Measurements from ENCODE around the gene OBSCN. TPM values are rescaled to one million over a fixed set of nuclear protein-coding genes. Genes with fewer than 3 reads are reported as not detected.

Gene OBSCN
- total and polyA plus RNA-seq, 11 donors = 155 to 524 (median 354) TPM

DNA sequence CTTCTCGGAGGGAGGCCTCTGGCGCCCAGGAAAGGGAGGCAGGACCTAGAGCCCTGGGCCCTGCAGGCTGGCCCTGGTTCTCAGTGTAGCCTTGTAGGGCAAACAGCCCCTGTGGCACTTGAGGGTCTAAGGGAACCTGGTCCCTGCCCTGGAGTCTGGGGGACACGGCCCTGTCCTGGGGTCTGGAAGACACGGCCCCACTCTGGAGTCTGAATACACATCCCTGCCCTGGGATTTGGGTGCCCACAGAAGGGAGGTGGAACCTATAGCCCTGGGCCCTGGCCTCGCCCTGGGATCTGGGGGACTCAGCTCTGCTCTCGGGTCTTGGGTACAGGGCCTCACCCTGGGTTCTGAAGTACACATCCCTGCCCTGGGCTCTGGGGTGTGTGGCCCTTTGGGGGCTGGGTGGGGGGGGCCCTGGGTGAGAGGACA lies 97.9 kb downstream of the OBSCN start:
- TF ChIP-seq POLR2A (IDR thresholded peaks at IDR 0.05) = no peak
- TF ChIP-seq, protein P1, sequence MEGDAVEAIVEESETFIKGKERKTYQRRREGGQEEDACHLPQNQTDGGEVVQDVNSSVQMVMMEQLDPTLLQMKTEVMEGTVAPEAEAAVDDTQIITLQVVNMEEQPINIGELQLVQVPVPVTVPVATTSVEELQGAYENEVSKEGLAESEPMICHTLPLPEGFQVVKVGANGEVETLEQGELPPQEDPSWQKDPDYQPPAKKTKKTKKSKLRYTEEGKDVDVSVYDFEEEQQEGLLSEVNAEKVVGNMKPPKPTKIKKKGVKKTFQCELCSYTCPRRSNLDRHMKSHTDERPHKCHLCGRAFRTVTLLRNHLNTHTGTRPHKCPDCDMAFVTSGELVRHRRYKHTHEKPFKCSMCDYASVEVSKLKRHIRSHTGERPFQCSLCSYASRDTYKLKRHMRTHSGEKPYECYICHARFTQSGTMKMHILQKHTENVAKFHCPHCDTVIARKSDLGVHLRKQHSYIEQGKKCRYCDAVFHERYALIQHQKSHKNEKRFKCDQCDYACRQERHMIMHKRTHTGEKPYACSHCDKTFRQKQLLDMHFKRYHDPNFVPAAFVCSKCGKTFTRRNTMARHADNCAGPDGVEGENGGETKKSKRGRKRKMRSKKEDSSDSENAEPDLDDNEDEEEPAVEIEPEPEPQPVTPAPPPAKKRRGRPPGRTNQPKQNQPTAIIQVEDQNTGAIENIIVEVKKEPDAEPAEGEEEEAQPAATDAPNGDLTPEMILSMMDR (IDR thresholded peaks at IDR 0.05) = no peak
- intact Hi-C loops (cut with DNase I) = no loop called here
- ATAC-seq (peak in 2 of 4 donors; percentile 1 to 3), DNase-seq (peak in 4 of 5 donors; percentile 3 to 31 (median 18))
- WGBS, 4 donors = 84 to 90% (median 88%) methylated on average over 2 to 6 of the region's 6 CpGs
- H3K27me3 ChIP-seq = no peaks in the 10 kb centered on the region
- peaks cover 0 to 75% (median 20%) of the 10 kb centered on the region in 9 donors for H3K36me3 ChIP-seq
- no peak overlapping the region for H3K27ac ChIP-seq
- peaks cover 0 to 28% (median 11%) of the 10 kb centered on the region in 12 donors for H3K9me3 ChIP-seq
- H3K4me1 ChIP-seq = no peaks in the 10 kb centered on the region
- H3K4me3 ChIP-seq = no peak overlapping the region

DNA sequence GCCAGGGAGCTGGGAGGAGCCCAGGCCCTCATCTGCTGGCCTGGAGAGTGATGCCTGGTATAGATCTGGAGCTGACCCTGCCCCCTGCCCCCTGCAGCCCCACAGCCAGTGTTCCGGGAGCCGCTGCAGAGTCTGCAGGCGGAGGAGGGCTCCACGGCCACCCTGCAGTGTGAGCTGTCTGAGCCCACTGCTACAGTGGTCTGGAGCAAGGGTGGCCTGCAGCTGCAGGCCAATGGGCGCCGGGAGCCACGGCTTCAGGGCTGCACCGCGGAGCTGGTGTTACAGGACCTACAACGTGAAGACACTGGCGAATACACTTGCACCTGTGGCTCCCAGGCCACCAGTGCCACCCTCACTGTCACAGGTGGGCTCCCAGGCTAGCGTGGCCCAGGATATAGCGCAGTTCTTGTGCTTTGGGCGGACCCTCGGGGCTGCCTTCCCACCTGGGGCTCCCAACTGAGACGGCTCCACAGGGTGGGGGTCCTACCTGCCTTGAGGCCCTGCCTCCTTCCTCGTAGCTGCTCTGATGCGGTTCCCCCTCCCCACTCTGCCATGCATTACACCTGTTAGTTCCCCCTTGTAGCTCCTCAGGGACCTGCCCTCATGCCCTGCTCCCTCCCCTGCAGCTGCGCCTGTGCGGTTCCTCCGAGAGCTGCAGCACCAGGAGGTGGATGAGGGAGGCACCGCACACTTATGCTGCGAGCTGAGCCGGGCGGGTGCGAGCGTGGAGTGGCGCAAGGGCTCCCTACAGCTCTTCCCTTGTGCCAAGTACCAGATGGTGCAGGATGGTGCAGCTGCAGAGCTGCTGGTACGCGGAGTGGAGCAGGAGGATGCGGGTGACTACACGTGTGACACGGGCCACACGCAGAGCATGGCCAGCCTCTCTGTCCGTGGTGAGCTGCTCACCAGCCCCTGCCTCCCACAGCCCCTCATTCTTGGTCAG lies 98.7 kb downstream of the OBSCN start:
- no peaks in the 10 kb centered on the region for H3K4me1 ChIP-seq
- 68 to 83% (median 80%) methylated on average over 13 to 35 of the region's 35 CpGs for WGBS, 4 donors
- TF ChIP-seq, protein P1 (IDR thresholded peaks at IDR 0.05) = no peak
- no peak for TF ChIP-seq POLR2A (IDR thresholded peaks at IDR 0.05)
- DNase-seq (peak in 4 of 5 donors; percentile 5 to 53 (median 14)), ATAC-seq (peak in 2 of 4 donors; percentile 2 to 5)
- H3K4me3 ChIP-seq = no peak overlapping the region
- intact Hi-C loops (cut with DNase I) = no loop called here
- H3K27me3 ChIP-seq = no peaks in the 10 kb centered on the region
- H3K27ac ChIP-seq = no peak overlapping the region
- H3K9me3 ChIP-seq = peaks cover 0 to 24% (median 11%) of the 10 kb centered on the region in 12 donors
- H3K36me3 ChIP-seq = peaks cover 0 to 75% (median 20%) of the 10 kb centered on the region in 9 donors

DNA sequence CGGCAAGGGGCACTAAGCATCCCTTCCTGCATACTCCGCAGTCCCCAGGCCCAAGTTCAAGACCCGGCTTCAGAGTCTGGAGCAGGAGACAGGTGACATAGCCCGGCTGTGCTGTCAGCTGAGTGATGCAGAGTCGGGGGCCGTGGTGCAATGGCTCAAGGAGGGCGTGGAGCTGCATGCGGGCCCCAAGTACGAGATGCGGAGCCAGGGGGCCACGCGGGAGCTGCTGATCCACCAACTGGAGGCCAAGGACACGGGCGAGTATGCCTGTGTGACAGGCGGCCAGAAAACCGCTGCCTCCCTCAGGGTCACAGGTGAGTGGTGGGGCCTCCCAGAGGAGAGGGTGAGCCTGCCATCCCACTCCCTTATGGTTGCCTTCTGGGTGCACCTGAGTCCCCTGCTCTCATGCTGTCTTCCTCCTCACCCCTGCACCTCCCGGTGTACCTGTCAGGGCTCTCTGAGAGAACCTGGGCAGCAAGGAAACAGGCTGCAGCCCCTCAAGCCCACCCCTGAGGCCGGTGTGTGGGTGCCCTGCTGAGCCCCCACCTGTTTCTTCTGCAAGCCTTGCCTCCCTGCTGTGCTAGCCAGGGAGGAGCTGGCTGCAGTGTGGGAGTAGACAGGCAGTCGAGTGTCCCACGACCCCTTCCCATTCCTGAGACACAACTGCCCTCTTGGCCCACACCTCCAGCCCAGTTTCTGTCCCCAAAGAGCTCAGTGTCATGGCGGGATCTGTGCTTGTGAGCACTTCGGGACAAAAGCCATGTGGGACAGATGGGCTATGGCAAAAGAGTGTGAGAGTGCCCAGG lies 99.6 kb downstream of the OBSCN start:
- intact Hi-C loops (cut with DNase I) = no loop called here
- no peaks in the 10 kb centered on the region for H3K27me3 ChIP-seq
- 82 to 89% (median 85%) methylated on average over 17 to 22 of the region's 22 CpGs for WGBS, 4 donors
- no peak overlapping the region for H3K4me3 ChIP-seq
- peaks cover 0 to 72% (median 20%) of the 10 kb centered on the region in 9 donors for H3K36me3 ChIP-seq
- no peaks in the 10 kb centered on the region for H3K4me1 ChIP-seq
- ATAC-seq (peak in 2 of 4 donors; percentile 1), DNase-seq (peak in 3 of 5 donors; percentile 17 to 35 (median 26))
- TF ChIP-seq, protein P1 (IDR thresholded peaks at IDR 0.05) = no peak
- H3K27ac ChIP-seq = no peak overlapping the region
- peaks cover 0 to 21% (median 5%) of the 10 kb centered on the region in 12 donors for H3K9me3 ChIP-seq

All from heart left ventricle (tissue), 16 donors.